Panc1 (cell line): Measurements from ENCODE around the gene SMC6. TPM values are rescaled to one million over a fixed set of nuclear protein-coding genes. Genes with fewer than 3 reads are reported as not detected.

Experiments
- ATAC-seq: fragments of 200-7000 bp; cut with Tn5 transposase; 2 replicates; pipeline ENCODE4 v1.9.1; 2020; ENCODE audit warnings: mild to moderate bottlenecking, moderate library complexity
- Bru-seq: library from RNA; stranded (reverse); fragments of 400-500 nt; gene quantifications from one replicate; lab custom pipeline; 2021; lab: Mats Ljungman, UMichigan
- BruChase-seq, 2 experiments: library from RNA; stranded (reverse); fragments of 400-500 nt; gene quantifications; one replicate each; lab custom pipeline; 2021; lab: Mats Ljungman, UMichigan
- BruUV-seq: library from RNA; stranded (reverse); fragments of 400-500 nt; replicated peaks from 2 replicates; lab custom pipeline; 2021; lab: Mats Ljungman, UMichigan
- CTCF ChIA-PET: fragments of 300-600 bp; sonication (Branson Sonifier 250); formaldehyde crosslinking; loops from one replicate; lab custom pipeline; 2022; ENCODE audit warnings: antibody characterized with exemption; lab: Charles Lee
- POLR2A ChIA-PET: fragments of 300-600 bp; sonication (Branson Sonifier 250); formaldehyde crosslinking; loops from one replicate; lab custom pipeline; 2022; ENCODE audit warnings: antibody characterized with exemption; lab: Charles Lee
- DNase-seq: peaks from one replicate; pipeline ENCODE4 v3.0.0-alpha.2; 2010; ENCODE audit warnings: low read depth, low spot score
- H3K27ac ChIP-seq: 2 replicates; pipeline ENCODE4 v1.5.1; 2011; ENCODE audit warnings: mild to moderate bottlenecking, low read length, inconsistent platforms
- H3K27me3 ChIP-seq: fragments of 200-500 bp; sonication (Bioruptor generic); 2 replicates; pipeline ENCODE4 v1.6.0; 2014; ENCODE audit warnings: low read length, inconsistent platforms; ENCODE audit not compliant: control insufficient read depth, insufficient read depth
- H3K36me3 ChIP-seq: fragments of 200-500 bp; sonication (Bioruptor generic); 2 replicates; pipeline ENCODE4 v1.5.1; 2014; ENCODE audit warnings: inconsistent platforms, mild to moderate bottlenecking, low read length, moderate library complexity; ENCODE audit not compliant: control insufficient read depth, insufficient read depth
- H3K4me1 ChIP-seq: 2 replicates; pipeline ENCODE4 v1.5.1; 2011; ENCODE audit warnings: inconsistent platforms, mild to moderate bottlenecking, low read length, moderate library complexity; ENCODE audit not compliant: control insufficient read depth, insufficient read depth
- H3K4me3 ChIP-seq, 2 experiments: 2 replicates each; pipeline ENCODE4 v1.5.1; 2011 to 2012; ENCODE audit warnings: low read depth in 2 of 2, low read length in 2 of 2, mild to moderate bottlenecking in 2 of 2, inconsistent platforms in 1 of 2, moderate library complexity in 1 of 2
- H3K9me3 ChIP-seq: fragments of 200-500 bp; sonication (Bioruptor generic); 2 replicates; pipeline ENCODE4 v1.5.1; 2014; ENCODE audit warnings: low read depth, mild to moderate bottlenecking, inconsistent platforms, low read length, moderate library complexity; ENCODE audit not compliant: control insufficient read depth, insufficient read depth
- POLR2AphosphoS5 ChIP-seq: IDR thresholded peaks from 2 replicates; pipeline ENCODE4 v1.6.1; 2012; ENCODE audit warnings: mild to moderate bottlenecking, low read depth, low read length, moderate library complexity
- SIN3A ChIP-seq: IDR thresholded peaks from 2 replicates; pipeline ENCODE4 v1.6.1; 2012; ENCODE audit warnings: low read depth, mild to moderate bottlenecking, low read length, moderate library complexity, borderline replicate concordance; ENCODE audit not compliant: insufficient read depth
- TCF7L2 ChIP-seq: IDR thresholded peaks from 2 replicates; pipeline ENCODE4 v1.6.1; 2011; ENCODE audit warnings: mild to moderate bottlenecking, low read depth, low read length, inconsistent platforms
- in situ Hi-C: cut with HindIII; loops from 2 replicates; pipeline ENCODE4 v1.10.0; 2016; ENCODE audit warnings: low sequenced_read_pairs, low pct_unique_long_range_greater_than_20kb
- intact Hi-C: fragments of 100-400 bp; cut with micrococcal nuclease; formaldehyde crosslinking; loops from one replicate; pipeline ENCODE4 v1.10.0; 2022; ENCODE audit not compliant: unreplicated experiment
- long read RNA-seq: library from polyadenylated mRNA; unstranded; transcript quantifications from one replicate; pipeline ENCODE4 v2.0.0, GENCODE V29; 2021; ENCODE audit not compliant: unreplicated experiment
- polyA plus RNA-seq: library from polyadenylated mRNA; unstranded; fragments of >200 nt; gene quantifications from one replicate; pipeline ENCODE4 v1.2.1, GENCODE V29; 2012; ENCODE audit warnings: missing spikeins; ENCODE audit not compliant: insufficient read length
- total RNA-seq: library from RNA; stranded (reverse); gene quantifications from one replicate; pipeline ENCODE4 v1.2.1, GENCODE V29; 2021; ENCODE audit not compliant: unreplicated experiment
- TF ChIP-seq, protein P1 (sequence below), 2 experiments: IDR thresholded peaks; 2 replicates each; pipeline ENCODE4 v1.6.1; 2011 to 2012; ENCODE audit warnings: low read depth in 2 of 2, control low read depth in 1 of 2, low read length in 1 of 2, mild to moderate bottlenecking in 1 of 2, moderate library complexity in 1 of 2; ENCODE audit not compliant: insufficient read depth in 1 of 2
- TF ChIP-seq, protein P2 (sequence below): fragments of 450-650 bp; IDR thresholded peaks from 2 replicates; pipeline ENCODE4 v1.5.1; 2017; ENCODE audit warnings: mild to moderate bottlenecking

SMC6 gene, protein sequence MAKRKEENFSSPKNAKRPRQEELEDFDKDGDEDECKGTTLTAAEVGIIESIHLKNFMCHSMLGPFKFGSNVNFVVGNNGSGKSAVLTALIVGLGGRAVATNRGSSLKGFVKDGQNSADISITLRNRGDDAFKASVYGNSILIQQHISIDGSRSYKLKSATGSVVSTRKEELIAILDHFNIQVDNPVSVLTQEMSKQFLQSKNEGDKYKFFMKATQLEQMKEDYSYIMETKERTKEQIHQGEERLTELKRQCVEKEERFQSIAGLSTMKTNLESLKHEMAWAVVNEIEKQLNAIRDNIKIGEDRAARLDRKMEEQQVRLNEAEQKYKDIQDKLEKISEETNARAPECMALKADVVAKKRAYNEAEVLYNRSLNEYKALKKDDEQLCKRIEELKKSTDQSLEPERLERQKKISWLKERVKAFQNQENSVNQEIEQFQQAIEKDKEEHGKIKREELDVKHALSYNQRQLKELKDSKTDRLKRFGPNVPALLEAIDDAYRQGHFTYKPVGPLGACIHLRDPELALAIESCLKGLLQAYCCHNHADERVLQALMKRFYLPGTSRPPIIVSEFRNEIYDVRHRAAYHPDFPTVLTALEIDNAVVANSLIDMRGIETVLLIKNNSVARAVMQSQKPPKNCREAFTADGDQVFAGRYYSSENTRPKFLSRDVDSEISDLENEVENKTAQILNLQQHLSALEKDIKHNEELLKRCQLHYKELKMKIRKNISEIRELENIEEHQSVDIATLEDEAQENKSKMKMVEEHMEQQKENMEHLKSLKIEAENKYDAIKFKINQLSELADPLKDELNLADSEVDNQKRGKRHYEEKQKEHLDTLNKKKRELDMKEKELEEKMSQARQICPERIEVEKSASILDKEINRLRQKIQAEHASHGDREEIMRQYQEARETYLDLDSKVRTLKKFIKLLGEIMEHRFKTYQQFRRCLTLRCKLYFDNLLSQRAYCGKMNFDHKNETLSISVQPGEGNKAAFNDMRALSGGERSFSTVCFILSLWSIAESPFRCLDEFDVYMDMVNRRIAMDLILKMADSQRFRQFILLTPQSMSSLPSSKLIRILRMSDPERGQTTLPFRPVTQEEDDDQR
- total RNA-seq = 43.8 TPM
- polyA plus RNA-seq = 17.0 TPM
- percentile 82 among the genes with signal in this experiment for Bru-seq, nascent RNA
- BruChase-seq, experiment 1, labeled RNA remaining after a 2-hour chase = percentile 86 among the genes with signal in this experiment
- BruChase-seq, experiment 2, labeled RNA remaining after a 6-hour chase = percentile 85 among the genes with signal in this experiment
- long read RNA-seq, full-length matches to known transcripts = 48 of 162 reads
- long read RNA-seq, partial matches to known transcripts = 75 of 162 reads
- long read RNA-seq, other reads (novel, unspliced or antisense) = 39 of 162 reads

DNA sequence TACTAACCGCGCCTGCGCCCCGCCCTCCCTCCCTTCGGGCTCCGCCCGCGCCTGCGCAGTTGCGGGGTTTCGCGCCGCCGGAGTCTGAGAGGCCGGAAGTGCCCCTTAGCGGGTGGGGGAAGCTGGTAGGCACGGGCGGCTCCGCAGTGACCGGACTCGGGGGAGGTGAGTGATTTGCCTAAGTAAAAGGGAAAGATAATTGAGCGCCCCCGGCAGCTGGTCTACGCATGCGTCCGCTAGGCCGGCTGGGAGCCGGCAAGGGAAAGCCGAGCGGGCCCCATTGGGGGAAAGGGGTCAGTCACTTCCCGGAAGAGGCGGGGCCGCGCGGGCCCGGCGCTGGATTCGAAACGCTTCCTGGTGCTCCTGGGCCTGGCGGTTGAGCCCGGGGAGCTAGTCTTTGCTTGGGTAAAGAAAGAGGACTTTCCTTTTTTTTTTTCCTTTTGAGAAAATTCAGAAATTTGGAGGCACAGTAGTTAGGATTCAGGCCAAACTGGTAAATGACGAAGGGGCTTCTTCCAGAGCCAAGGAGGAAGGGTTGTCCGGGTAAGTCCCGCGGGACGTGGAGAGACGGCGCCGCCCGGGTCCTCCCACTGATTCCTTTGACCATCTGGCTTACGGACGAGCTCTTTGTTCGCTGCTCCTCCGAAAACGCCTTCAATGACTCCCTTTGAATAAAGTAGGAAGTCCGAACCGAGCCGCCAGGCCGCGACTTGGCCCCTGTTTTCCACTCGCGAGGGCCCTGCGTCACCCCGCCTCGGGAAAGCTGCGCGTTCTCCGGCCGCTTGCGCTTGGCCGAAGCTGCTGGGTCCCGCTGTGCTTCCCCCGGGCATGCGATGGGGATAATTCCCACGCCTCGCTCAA is at the start of gene SMC6, which contains the start of gene GEN1:
Gene SMC6 (minus strand): TSS at position 8 of the 861 bp plus-strand sequence. CDS start 7,864 bp downstream, outside the sequence.
Gene GEN1 (plus strand): TSS at position 336 of the 861 bp plus-strand sequence. CDS start 5,806 bp downstream, outside the sequence.
- intact Hi-C loops = no loop called here
- in situ Hi-C loops = no loop called here
- DNase-seq (peak; percentile 69), ATAC-seq (peak; percentile 94)
- BruUV-seq = no TSS peak
- Histone ChIP-seq H3K36me3 (peaks cover 9% of the 10 kb centered on the region), H3K27ac (peak within 1 kb of the TSS; percentile 91), H3K27me3 (no peaks in the 10 kb centered on the region), H3K9me3 (no peaks in the 10 kb centered on the region), H3K4me1 (peaks cover 31% of the 10 kb centered on the region), H3K4me3 (peak within 1 kb of the TSS; percentile 75 to 91)
- TF ChIP-seq POLR2AphosphoS5 = peak; percentile 72
- no peak for TF ChIP-seq TCF7L2
- TF ChIP-seq, protein P1, sequence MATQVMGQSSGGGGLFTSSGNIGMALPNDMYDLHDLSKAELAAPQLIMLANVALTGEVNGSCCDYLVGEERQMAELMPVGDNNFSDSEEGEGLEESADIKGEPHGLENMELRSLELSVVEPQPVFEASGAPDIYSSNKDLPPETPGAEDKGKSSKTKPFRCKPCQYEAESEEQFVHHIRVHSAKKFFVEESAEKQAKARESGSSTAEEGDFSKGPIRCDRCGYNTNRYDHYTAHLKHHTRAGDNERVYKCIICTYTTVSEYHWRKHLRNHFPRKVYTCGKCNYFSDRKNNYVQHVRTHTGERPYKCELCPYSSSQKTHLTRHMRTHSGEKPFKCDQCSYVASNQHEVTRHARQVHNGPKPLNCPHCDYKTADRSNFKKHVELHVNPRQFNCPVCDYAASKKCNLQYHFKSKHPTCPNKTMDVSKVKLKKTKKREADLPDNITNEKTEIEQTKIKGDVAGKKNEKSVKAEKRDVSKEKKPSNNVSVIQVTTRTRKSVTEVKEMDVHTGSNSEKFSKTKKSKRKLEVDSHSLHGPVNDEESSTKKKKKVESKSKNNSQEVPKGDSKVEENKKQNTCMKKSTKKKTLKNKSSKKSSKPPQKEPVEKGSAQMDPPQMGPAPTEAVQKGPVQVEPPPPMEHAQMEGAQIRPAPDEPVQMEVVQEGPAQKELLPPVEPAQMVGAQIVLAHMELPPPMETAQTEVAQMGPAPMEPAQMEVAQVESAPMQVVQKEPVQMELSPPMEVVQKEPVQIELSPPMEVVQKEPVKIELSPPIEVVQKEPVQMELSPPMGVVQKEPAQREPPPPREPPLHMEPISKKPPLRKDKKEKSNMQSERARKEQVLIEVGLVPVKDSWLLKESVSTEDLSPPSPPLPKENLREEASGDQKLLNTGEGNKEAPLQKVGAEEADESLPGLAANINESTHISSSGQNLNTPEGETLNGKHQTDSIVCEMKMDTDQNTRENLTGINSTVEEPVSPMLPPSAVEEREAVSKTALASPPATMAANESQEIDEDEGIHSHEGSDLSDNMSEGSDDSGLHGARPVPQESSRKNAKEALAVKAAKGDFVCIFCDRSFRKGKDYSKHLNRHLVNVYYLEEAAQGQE (IDR thresholded peaks at IDR 0.05; ENCODE audit: insufficient read depth in 1 of 2, low read depth in 2 of 2, low read length in 1 of 2) = 0 out of 4 replicates have a peak, but pooled peaks of 1 of the 2 experiments have one; percentile 21
- peak; percentile 96 for TF ChIP-seq SIN3A
- TF ChIP-seq, protein P2, sequence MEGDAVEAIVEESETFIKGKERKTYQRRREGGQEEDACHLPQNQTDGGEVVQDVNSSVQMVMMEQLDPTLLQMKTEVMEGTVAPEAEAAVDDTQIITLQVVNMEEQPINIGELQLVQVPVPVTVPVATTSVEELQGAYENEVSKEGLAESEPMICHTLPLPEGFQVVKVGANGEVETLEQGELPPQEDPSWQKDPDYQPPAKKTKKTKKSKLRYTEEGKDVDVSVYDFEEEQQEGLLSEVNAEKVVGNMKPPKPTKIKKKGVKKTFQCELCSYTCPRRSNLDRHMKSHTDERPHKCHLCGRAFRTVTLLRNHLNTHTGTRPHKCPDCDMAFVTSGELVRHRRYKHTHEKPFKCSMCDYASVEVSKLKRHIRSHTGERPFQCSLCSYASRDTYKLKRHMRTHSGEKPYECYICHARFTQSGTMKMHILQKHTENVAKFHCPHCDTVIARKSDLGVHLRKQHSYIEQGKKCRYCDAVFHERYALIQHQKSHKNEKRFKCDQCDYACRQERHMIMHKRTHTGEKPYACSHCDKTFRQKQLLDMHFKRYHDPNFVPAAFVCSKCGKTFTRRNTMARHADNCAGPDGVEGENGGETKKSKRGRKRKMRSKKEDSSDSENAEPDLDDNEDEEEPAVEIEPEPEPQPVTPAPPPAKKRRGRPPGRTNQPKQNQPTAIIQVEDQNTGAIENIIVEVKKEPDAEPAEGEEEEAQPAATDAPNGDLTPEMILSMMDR = no peak
- CTCF ChIA-PET = interaction anchor here (0.7 to 1.2 kb wide), 2 partner anchors 34 to 625 kb away, joined by 3 to 5 read pairs; no protein-coding TSS in a partner anchor
- POLR2A ChIA-PET = interaction anchor here (0.6 to 1.2 kb wide), 3 partner anchors 12 to 46 kb away, joined by 3 to 12 read pairs (median 4); no protein-coding TSS in a partner anchor
